Measurements from ENCODE around the gene XIRP1. TPM values are rescaled to one million over a fixed set of nuclear protein-coding genes. Genes with fewer than 3 reads are reported as not detected.
"Not testable (repeated sequence)": the region's sequence is repeated elsewhere in the genome, so short reads cannot be mapped to it uniquely, and the experiment has no call there.

Gene XIRP1, protein sequence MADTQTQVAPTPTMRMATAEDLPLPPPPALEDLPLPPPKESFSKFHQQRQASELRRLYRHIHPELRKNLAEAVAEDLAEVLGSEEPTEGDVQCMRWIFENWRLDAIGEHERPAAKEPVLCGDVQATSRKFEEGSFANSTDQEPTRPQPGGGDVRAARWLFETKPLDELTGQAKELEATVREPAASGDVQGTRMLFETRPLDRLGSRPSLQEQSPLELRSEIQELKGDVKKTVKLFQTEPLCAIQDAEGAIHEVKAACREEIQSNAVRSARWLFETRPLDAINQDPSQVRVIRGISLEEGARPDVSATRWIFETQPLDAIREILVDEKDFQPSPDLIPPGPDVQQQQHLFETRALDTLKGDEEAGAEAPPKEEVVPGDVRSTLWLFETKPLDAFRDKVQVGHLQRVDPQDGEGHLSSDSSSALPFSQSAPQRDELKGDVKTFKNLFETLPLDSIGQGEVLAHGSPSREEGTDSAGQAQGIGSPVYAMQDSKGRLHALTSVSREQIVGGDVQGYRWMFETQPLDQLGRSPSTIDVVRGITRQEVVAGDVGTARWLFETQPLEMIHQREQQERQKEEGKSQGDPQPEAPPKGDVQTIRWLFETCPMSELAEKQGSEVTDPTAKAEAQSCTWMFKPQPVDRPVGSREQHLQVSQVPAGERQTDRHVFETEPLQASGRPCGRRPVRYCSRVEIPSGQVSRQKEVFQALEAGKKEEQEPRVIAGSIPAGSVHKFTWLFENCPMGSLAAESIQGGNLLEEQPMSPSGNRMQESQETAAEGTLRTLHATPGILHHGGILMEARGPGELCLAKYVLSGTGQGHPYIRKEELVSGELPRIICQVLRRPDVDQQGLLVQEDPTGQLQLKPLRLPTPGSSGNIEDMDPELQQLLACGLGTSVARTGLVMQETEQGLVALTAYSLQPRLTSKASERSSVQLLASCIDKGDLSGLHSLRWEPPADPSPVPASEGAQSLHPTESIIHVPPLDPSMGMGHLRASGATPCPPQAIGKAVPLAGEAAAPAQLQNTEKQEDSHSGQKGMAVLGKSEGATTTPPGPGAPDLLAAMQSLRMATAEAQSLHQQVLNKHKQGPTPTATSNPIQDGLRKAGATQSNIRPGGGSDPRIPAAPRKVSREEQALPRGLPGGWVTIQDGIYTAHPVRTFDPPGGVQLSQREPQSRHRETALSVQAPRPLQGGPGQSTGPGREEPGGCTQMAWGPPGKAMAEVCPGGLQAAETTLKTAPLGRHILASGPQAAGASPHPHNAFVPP (N-terminal part only)
- total RNA-seq = 10 to 100 TPM; 13.1 to 20.6 (median 18.2) TPM

DNA sequence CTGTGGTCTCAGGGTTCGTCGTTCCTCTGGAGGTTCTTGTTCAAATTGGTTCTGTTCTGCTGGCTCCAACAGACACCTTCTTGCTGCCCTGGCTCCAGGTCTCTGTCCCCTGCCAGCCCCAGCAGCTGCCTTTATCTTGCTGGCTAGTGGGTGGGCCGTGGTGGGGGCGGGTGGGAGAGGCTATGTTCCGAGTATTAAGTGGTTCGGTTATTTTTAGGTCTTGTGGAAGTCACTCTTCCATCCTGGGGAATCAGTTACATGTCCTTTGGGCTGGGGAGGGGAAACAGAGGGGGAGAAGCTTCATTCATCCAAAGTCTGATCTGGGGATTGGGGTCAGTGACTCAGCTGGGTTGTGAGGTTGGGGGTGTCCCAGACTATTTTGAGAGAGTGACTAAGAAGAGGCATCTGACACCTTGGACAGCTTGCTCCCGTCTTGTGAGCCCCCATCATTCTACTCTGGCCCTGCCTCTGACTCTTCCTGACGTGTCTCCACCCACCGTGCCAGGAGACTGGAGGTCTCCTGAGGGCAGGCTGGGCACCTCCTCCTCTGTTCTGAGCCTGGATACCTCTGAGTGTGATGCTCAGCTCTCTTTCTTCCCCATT lies at the start of gene XIRP1:
Gene XIRP1, minus strand, starts transcription at position 106 of the 603 bp plus-strand sequence. CDS start 3,150 bp downstream, outside the sequence.
- H3K4me3 Mint-ChIP-seq = peak within 1 kb of the TSS; percentile 75
- ATAC-seq (peak; percentile 84 to 86), DNase-seq (no peak)
- H3K27me3 Mint-ChIP-seq (ENCODE audit: low read depth) = peaks cover 2% of the 10 kb centered on the region
- H3K9me3 Mint-ChIP-seq = no peaks in the 10 kb centered on the region
- peaks cover 30% of the 10 kb centered on the region for H3K4me1 Mint-ChIP-seq (ENCODE audit: low read depth)
- no peaks in the 10 kb centered on the region for H3K36me3 Mint-ChIP-seq (ENCODE audit: insufficient read depth)

DNA sequence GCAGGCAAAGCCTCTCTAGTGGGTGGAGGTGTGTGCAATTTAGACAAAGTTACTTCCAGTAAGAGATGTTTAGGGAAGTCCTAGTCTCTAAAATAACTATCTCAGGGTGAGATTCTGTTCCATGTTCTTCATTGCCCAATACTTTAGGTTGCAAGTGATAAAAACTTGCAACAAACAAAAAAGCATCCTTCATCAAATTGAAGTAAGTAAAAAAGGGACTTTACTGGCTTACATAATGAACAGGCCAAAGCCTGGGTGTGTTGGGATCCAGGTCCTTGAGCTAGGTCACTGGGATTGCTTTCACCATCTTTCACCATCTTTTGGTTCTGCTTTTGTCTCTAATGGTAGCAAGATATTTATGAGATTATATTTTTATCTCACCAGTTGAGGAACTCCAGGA lies 49.2 kb upstream of the XIRP1 start:
- peaks cover 10% of the 10 kb centered on the region for H3K27me3 Mint-ChIP-seq (ENCODE audit: low read depth)
- no peak for DNase-seq
- H3K4me3 Mint-ChIP-seq = no peak overlapping the region
- no peak for ATAC-seq
- no peaks in the 10 kb centered on the region for H3K9me3 Mint-ChIP-seq
- no peaks in the 10 kb centered on the region for H3K36me3 Mint-ChIP-seq (ENCODE audit: insufficient read depth)
- H3K4me1 Mint-ChIP-seq (ENCODE audit: low read depth) = peaks cover 2% of the 10 kb centered on the region

DNA sequence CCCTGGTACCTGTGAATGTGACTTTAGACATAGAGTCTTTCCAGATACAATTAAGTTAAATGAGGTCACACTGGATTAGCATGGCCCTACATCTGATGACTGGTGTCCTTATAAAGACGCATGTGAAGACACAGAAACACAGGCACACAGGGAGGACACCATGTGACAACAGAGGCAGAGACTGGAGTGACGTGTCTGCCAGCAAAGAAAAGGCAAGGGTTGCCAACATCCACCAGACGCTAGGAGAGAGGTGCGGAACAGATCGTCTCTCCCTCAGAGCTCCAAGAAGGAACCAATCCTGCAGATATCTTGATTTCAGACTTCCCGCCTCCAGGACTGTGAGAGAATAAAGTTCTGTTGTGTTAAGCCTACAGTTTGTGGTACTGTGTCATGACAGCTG lies 44.6 kb upstream of the XIRP1 start:
- DNase-seq = no peak
- no peaks in the 10 kb centered on the region for H3K36me3 Mint-ChIP-seq (ENCODE audit: insufficient read depth)
- ATAC-seq = no peak
- peaks cover 24% of the 10 kb centered on the region for H3K4me1 Mint-ChIP-seq (ENCODE audit: low read depth)
- H3K4me3 Mint-ChIP-seq = no peak overlapping the region
- peaks cover 15% of the 10 kb centered on the region for H3K27me3 Mint-ChIP-seq (ENCODE audit: low read depth)
- no peaks in the 10 kb centered on the region for H3K9me3 Mint-ChIP-seq

DNA sequence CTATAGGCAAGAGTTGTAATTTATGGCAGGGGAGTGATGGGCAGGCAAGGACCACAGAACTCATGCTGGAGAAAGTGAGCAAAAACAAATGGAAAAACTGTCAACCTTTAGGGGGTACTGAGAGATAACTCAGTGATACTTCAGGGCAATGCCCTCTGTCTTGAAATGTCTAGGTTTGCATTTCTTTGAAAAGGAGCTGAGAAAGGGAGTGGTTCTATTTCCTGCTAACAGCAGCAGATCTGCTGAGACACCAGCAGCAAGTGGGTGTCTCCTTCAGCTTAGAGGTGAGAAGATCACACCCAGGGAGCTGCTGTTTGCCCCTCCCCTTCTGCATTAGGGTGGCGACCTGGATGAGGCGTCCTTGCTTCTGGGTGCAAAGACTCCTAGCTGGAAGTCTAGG lies 42.3 kb upstream of the XIRP1 start:
- no peaks in the 10 kb centered on the region for H3K9me3 Mint-ChIP-seq
- H3K4me1 Mint-ChIP-seq (ENCODE audit: low read depth) = peaks cover 26% of the 10 kb centered on the region
- DNase-seq = no peak
- H3K36me3 Mint-ChIP-seq (ENCODE audit: insufficient read depth) = no peaks in the 10 kb centered on the region
- H3K4me3 Mint-ChIP-seq = peak overlapping the region; percentile 27
- peaks cover 9% of the 10 kb centered on the region for H3K27me3 Mint-ChIP-seq (ENCODE audit: low read depth)
- peak; percentile 37 to 46 for ATAC-seq

DNA sequence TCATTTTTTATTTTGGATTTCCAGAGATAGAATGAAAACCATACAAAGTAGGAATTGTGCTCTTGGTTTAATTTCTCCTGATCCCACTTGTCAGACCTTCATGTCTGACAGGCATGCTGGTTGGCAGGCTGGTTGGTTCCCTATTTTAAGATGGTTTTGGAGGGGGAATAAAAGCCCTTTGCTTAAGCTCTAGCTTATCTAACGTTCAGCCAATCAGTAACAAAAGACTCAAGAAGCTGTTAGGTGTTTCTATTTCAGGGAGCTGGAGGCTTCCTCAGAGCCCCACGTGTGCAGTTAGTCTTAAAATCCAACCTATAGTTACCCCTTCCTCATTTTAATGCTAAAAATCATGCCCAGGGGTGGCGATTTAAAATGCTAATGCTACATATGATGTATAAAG lies 40.5 kb upstream of the XIRP1 start:
- Mint-ChIP-seq H3K36me3 (ENCODE audit: insufficient read depth) (no peaks in the 10 kb centered on the region), H3K4me1 (ENCODE audit: low read depth) (peaks cover 26% of the 10 kb centered on the region), H3K27me3 (ENCODE audit: low read depth) (peaks cover 6% of the 10 kb centered on the region), H3K9me3 (no peaks in the 10 kb centered on the region), H3K4me3 (no peak overlapping the region)
- DNase-seq (no peak), ATAC-seq (no peak)

DNA sequence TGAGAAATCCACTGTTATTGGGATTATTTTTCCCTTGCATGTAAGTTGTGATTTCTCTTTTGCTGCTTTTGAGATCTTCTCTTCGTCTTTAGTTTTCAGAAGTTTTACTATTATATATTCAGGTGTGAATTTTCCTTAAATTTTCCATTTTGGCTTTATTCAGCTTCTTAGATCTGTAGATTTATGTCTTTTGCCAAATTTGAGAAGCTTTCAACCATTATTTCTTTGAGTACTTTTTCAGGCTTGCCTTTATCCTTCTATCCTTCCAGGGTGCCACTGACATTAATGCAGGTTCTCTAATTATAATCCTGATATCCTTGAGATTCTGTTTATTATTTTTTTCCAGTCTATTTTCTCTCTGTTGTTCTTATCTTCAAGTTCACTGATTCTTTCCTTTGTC lies 38.1 kb upstream of the XIRP1 start:
- peaks cover 6% of the 10 kb centered on the region for H3K27me3 Mint-ChIP-seq (ENCODE audit: low read depth)
- peaks cover 26% of the 10 kb centered on the region for H3K4me1 Mint-ChIP-seq (ENCODE audit: low read depth)
- no peaks in the 10 kb centered on the region for H3K36me3 Mint-ChIP-seq (ENCODE audit: insufficient read depth)
- ATAC-seq (no peak), DNase-seq (no peak)
- H3K9me3 Mint-ChIP-seq = no peaks in the 10 kb centered on the region
- no peak overlapping the region for H3K4me3 Mint-ChIP-seq

DNA sequence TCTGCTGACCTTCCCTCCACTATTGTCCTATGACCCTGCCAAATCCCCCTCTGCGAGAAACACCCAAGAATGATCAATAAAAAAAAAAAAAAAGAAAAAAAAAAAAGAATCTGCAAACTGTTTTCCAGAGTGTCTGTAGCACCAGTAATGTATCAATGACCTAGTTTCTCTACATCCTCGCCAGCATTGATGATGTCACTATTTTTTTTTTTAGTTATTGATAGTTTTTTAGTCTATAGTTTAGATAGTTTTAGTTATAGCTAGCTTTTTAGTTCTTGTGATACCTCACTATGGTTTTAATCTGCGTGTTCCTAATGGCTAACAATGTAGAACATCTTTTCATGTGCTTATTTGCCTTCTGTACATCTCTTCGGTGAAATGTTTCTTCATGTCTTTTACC lies 36.1 kb upstream of the XIRP1 start:
- H3K27me3 Mint-ChIP-seq (ENCODE audit: low read depth) = peaks cover 4% of the 10 kb centered on the region
- ATAC-seq = no peak
- peaks cover 14% of the 10 kb centered on the region for H3K4me1 Mint-ChIP-seq (ENCODE audit: low read depth)
- no peak overlapping the region for H3K4me3 Mint-ChIP-seq
- DNase-seq = no peak
- H3K36me3 Mint-ChIP-seq (ENCODE audit: insufficient read depth) = no peaks in the 10 kb centered on the region
- H3K9me3 Mint-ChIP-seq = no peaks in the 10 kb centered on the region

DNA sequence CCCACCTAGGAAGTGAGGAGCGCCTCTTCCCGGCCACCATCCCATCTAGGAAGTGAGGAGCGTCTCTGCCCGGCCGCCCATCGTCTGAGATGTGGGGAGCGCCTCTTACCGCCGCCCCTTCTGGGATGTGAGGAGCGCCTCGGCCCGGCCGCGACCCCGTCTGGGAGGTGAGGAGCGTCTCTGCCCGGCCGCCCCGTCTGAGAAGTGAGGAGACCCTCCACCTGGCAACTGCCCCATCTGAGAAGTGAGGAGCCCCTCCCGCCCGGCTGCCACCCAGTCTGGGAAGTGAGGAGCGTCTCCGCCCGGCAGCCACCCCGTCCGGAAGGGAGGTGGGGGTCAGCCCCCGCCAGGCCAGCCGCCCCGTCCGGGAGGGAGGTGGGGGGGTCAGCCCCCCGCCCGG lies 35.2 kb upstream of the XIRP1 start:
- H3K36me3 Mint-ChIP-seq (ENCODE audit: insufficient read depth); DNase-seq; H3K4me3 Mint-ChIP-seq; ATAC-seq; H3K9me3 Mint-ChIP-seq; H3K4me1 Mint-ChIP-seq (ENCODE audit: low read depth); H3K27me3 Mint-ChIP-seq (ENCODE audit: low read depth): not testable (repeated sequence)

DNA sequence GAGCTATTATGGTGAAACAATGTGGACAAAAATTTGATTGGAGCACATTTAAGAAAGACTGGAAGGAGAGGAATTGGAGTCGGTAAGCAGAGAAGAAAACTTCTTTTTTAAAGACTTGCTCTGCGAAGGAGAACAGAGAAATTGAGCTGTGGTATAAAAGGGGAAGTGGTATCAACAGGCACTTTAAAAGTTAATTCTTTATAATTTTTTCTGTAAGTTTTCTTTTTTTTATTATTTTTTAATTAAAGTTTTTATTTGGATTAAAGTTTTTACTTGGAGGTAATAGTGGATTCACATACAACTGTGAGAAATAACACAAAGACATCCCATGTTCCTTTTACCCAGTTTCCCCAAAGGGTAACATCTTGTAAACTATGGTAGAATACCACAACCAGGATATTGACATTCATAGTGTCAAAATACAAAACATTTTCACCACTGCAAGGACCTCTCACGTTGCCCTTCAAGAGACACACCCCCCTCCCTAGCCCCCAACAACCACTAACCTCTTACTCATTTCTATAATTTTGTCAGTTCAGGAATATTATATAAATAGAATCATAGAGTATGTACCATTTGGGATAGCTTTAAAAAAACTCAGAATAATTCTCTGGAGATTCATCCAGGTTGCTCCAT lies 33.8 kb upstream of the XIRP1 start:
- no peaks in the 10 kb centered on the region for H3K9me3 Mint-ChIP-seq
- H3K36me3 Mint-ChIP-seq (ENCODE audit: insufficient read depth) = no peaks in the 10 kb centered on the region
- ATAC-seq = no peak
- H3K4me1 Mint-ChIP-seq (ENCODE audit: low read depth) = peaks cover 5% of the 10 kb centered on the region
- H3K4me3 Mint-ChIP-seq = no peak overlapping the region
- no peak for DNase-seq
- peaks cover 4% of the 10 kb centered on the region for H3K27me3 Mint-ChIP-seq (ENCODE audit: low read depth)

DNA sequence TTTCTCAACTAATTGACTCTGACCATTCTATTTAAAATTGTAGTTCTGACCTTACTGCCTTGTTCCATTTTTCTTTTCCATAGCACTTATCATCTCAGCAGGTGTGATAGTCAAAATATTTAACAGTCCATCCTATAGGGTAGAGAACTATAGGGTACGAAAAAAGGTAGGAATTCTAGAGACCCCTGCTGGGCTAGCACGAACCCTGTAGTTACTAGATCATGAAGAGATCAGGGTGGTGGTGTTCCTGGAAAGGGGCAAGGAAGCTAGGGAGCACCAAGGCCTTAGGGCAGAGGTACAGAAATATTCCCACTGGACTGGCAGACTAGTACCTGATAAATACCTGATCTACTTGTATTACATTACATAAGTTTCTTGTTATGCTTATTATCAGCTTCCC lies 31.9 kb upstream of the XIRP1 start:
- no peaks in the 10 kb centered on the region for H3K9me3 Mint-ChIP-seq
- H3K4me3 Mint-ChIP-seq = no peak overlapping the region
- peaks cover 10% of the 10 kb centered on the region for H3K4me1 Mint-ChIP-seq (ENCODE audit: low read depth)
- no peaks in the 10 kb centered on the region for H3K36me3 Mint-ChIP-seq (ENCODE audit: insufficient read depth)
- H3K27me3 Mint-ChIP-seq (ENCODE audit: low read depth) = peaks cover 7% of the 10 kb centered on the region
- no peak for ATAC-seq
- DNase-seq = no peak

DNA sequence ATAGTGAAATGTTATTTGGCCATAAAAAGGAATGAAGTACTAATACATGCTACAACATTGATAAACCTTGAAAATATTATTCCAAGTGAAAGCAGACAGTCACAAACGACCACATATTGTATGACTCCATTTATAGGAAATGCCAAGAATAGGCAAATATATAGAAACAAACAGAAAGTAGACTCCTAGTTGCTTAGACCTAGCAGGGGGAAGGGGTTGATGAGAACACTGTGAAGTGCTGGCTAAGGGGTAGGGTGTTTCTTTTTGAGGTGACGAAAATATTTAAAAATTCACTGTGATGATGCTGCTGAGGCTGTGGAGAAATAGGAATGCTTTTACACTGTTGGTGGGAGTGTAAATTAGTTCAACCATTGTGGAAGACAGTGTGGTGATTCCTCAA lies 30.5 kb upstream of the XIRP1 start:
- ATAC-seq = no peak

DNA sequence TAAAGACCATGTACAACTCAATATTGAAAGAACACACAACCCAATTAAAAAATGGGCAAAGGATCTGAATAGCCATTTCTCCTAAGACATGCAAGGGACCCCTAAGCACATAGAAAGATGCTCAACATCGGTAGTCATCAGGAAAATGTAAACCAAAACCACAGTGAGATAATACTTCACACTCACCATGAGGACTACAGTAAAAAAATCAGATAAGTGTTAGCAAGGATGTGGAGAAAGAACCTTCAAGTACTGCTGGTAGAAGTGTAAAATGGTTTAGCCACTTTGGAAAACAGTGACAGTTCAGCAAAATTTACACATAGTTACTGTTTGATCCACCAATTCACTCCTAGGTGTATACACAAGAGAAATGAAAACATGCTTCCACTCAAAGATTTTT lies 30.1 kb upstream of the XIRP1 start:
- Mint-ChIP-seq H3K4me3 (no peak overlapping the region), H3K27me3 (ENCODE audit: low read depth) (peaks cover 7% of the 10 kb centered on the region), H3K9me3 (no peaks in the 10 kb centered on the region), H3K36me3 (ENCODE audit: insufficient read depth) (no peaks in the 10 kb centered on the region), H3K4me1 (ENCODE audit: low read depth) (peaks cover 10% of the 10 kb centered on the region)
- ATAC-seq = no peak
- no peak for DNase-seq

More for the DNA sequence above, 30.5 kb upstream of the XIRP1 start:
- DNase-seq = no peak
- Mint-ChIP-seq H3K27me3 (ENCODE audit: low read depth) (peaks cover 7% of the 10 kb centered on the region), H3K4me1 (ENCODE audit: low read depth) (peaks cover 10% of the 10 kb centered on the region), H3K4me3 (no peak overlapping the region), H3K36me3 (ENCODE audit: insufficient read depth) (no peaks in the 10 kb centered on the region), H3K9me3 (no peaks in the 10 kb centered on the region)

DNA sequence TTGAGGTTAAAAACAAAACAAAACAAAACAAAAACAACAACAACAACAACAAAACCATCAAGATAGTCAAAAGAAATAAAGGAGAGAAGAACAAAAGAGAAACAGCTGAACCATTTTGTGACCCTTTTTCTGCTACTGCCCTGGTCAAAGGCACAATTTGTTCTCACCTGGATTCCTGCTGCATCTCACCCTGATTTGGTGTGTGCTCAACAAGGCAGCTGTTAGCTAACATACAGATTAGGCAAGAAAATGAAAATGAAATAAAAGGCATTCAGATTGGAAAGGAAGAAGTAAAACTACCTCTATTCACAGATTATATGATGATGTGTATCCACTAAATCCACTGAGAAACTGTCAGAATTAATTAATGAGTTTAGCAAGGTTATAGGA lies 28.7 kb upstream of the XIRP1 start:
- DNase-seq = no peak
- no peak for ATAC-seq
- H3K27me3 Mint-ChIP-seq (ENCODE audit: low read depth) = peaks cover 10% of the 10 kb centered on the region
- H3K36me3 Mint-ChIP-seq (ENCODE audit: insufficient read depth) = no peaks in the 10 kb centered on the region
- H3K9me3 Mint-ChIP-seq = no peaks in the 10 kb centered on the region
- H3K4me3 Mint-ChIP-seq = no peak overlapping the region
- H3K4me1 Mint-ChIP-seq (ENCODE audit: low read depth) = peaks cover 16% of the 10 kb centered on the region

Data from activated T-cell treated with anti-CD3 and anti-CD28 coated beads, Interleukin-2, amount 50 U/mL, for 4 hours (primary cell).